Right lobe of liver (tissue), 4 donors: ENCODE results near the gene IL27RA.

Experiments used
- POLR2A ChIP-seq: fragments of 450-650 bp; IDR thresholded peaks from one replicate; pipeline ENCODE4 v1.6.1; 2017; ENCODE audit warnings: antibody characterized with exemption, mild to moderate bottlenecking
- TF ChIP-seq, protein P1 (sequence below), 4 donors: fragments of 200-600 bp in 3 of 4; fragments of 450-650 bp in 1 of 4; IDR thresholded peaks; one replicate each; pipeline versions ENCODE4 v1.5.1 to v1.8.0; 2016 to 2022; ENCODE audit warnings: antibody characterized with exemption in 4 of 4, mild to moderate bottlenecking in 2 of 4
- donor health status: DM: no; HTN: no; CAD: no.
- donor health status: DM: no; HTN: no; CAD: no.
- donor health status: DM: no; HTN: yes; CAD: no.

GRCh38 chr19:13990085-13990484 is 41.5 kb upstream of the IL27RA start:
- TF ChIP-seq, protein P1, sequence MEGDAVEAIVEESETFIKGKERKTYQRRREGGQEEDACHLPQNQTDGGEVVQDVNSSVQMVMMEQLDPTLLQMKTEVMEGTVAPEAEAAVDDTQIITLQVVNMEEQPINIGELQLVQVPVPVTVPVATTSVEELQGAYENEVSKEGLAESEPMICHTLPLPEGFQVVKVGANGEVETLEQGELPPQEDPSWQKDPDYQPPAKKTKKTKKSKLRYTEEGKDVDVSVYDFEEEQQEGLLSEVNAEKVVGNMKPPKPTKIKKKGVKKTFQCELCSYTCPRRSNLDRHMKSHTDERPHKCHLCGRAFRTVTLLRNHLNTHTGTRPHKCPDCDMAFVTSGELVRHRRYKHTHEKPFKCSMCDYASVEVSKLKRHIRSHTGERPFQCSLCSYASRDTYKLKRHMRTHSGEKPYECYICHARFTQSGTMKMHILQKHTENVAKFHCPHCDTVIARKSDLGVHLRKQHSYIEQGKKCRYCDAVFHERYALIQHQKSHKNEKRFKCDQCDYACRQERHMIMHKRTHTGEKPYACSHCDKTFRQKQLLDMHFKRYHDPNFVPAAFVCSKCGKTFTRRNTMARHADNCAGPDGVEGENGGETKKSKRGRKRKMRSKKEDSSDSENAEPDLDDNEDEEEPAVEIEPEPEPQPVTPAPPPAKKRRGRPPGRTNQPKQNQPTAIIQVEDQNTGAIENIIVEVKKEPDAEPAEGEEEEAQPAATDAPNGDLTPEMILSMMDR (IDR thresholded peaks at IDR 0.05), result no peak
- no peak for TF ChIP-seq POLR2A
